Stimulated activated naive CD8-positive, alpha-beta T cell treated with anti-CD3 and anti-CD28 coated beads, Interleukin-15, Interleukin-2, amounts not matched to agents 100 ng/mL and 50 ng/mL, for 24 hours (primary cell): ENCODE results near the gene ZNF160.
"Not testable (repeated sequence)": the region's sequence is repeated elsewhere in the genome, so short reads cannot be mapped to it uniquely, and the experiment has no call there.

ENCODE experiments used
- H3K27ac Mint-ChIP-seq: one replicate; pipeline ENCODE4 v1.8.0; 2021; ENCODE audit warnings: mild to moderate bottlenecking, mixed read lengths
- H3K27me3 Mint-ChIP-seq: one replicate; pipeline ENCODE4 v1.8.0; 2021; ENCODE audit warnings: mixed read lengths
- H3K36me3 Mint-ChIP-seq: one replicate; pipeline ENCODE4 v1.8.0; 2021; ENCODE audit warnings: low read depth, mixed read lengths
- H3K4me1 Mint-ChIP-seq: one replicate; pipeline ENCODE4 v1.8.0; 2021; ENCODE audit warnings: low read depth, mixed read lengths
- H3K4me3 Mint-ChIP-seq: one replicate; pipeline ENCODE4 v1.8.0; 2021; ENCODE audit warnings: mild to moderate bottlenecking, mixed read lengths
- H3K9me3 Mint-ChIP-seq: one replicate; pipeline ENCODE4 v1.8.0; 2021; ENCODE audit warnings: mixed read lengths

Gene ZNF160

GRCh38 chr19:53068834-53069233, 34.4 kb downstream of the ZNF160 start:
- Mint-ChIP-seq H3K27ac (no peak overlapping the region), H3K27me3 (no peaks in the 10 kb centered on the region), H3K9me3 (peaks cover 45% of the 10 kb centered on the region), H3K4me3 (no peak overlapping the region), H3K36me3 (peaks cover 75% of the 10 kb centered on the region), H3K4me1 (no peaks in the 10 kb centered on the region)

DNA sequence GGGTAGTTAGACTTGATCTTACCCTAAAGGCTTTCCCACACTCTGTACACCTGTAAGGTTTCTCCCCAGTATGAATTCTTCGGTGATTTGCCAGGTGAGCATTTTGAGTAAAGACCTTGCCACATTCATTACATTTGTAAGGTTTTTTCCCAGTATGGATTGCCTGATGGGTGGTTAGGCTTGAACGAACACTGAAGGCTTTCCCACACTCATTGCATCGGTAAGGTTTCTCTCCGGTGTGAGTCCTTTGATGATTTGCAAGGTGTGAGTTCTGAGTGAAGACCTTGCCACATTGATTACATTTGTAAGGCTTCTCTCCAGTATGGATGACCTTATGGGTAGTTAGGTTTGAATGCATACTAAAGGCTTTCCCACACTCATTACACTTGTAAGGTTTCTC, 35.0 kb downstream of the ZNF160 start:
- Mint-ChIP-seq H3K27ac (no peak overlapping the region), H3K36me3 (peaks cover 68% of the 10 kb centered on the region), H3K4me1 (no peaks in the 10 kb centered on the region)

DNA sequence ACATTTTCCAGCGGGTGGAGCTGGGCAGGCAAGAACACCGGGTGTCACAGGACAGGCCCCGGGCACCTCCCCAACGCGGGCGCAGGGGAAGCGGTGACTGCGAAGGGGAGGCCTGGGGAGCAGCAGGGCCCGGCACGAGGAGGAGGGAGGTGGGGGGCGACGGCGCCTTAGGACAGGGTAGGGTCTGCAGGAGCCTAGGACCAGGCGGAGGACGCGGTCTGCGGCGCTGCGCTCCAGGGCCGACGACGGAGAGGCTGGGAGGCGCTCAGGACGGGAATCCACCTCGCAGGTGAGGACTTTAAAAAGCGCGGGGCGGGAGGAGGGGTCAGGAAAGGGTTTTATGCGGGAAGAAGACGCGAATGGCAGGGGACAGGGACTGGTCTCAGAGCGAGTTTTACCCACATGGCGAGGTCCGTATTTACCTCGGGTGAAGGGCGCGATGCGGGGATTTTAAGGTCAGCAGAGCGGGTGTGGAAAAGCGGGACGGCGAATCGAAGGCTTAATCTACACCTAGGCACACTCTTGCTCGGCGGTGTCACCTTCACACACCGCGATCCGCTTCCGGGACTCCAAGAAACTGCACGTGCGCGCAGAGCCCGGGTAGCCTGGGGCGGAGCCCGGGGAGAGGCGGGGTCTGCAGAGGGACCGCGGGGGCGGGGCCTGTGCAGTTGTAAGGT, 45.2 kb downstream of the ZNF160 start:
- Mint-ChIP-seq H3K27me3 (peaks cover 8% of the 10 kb centered on the region), H3K36me3 (peaks cover 36% of the 10 kb centered on the region), H3K9me3 (peaks cover 36% of the 10 kb centered on the region), H3K4me1 (no peaks in the 10 kb centered on the region), H3K4me3 (no peak overlapping the region), H3K27ac (no peak overlapping the region)

More for the DNA sequence above, 35.0 kb downstream of the ZNF160 start:
- Mint-ChIP-seq H3K9me3 (peaks cover 47% of the 10 kb centered on the region), H3K27me3 (no peaks in the 10 kb centered on the region), H3K4me3 (no peak overlapping the region)

DNA sequence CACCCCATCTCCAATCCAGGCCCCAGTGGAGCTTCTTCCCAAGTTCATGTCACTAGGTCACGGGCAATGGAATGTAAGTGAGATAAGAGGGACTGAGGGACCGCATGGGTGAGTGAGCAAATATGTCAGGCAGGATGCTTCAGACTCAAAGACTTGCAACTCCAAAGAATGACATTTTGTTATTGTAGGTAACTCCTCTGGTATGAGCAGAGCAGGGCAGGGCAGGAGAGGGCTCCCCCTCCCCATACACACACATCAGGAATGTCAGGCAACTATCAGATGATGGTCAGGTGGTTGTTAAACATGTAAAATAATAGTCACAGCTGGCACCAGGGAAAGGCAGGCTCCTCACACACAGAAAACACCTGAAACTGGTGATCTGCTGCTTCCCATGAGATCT, 48.1 kb downstream of the ZNF160 start:
- H3K27me3 Mint-ChIP-seq: peaks cover 8% of the 10 kb centered on the region
- no peak overlapping the region for H3K4me3 Mint-ChIP-seq
- no peaks in the 10 kb centered on the region for H3K4me1 Mint-ChIP-seq
- peaks cover 35% of the 10 kb centered on the region for H3K9me3 Mint-ChIP-seq
- H3K36me3 Mint-ChIP-seq: peaks cover 27% of the 10 kb centered on the region
- no peak overlapping the region for H3K27ac Mint-ChIP-seq

DNA sequence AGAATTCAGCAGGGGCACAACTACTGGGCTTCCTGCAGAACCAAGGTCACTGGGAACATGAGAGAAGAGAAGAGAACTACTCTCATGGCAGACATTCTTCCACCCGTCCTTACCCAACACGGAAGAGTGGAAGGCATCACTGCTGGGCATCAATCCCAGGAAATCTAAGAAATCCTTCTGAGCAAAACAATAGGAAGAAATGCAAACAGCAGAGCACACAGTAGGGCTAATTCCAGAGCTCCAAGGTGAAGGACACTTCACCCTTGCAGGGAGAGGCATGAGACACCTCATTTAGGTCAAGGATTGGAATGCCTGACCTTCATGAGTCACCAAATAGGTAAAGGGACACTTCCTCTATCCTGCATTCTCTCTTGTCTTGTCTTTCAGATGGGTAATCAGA, 55.8 kb downstream of the ZNF160 start:
- H3K4me3 Mint-ChIP-seq: no peak overlapping the region
- peaks cover 12% of the 10 kb centered on the region for H3K36me3 Mint-ChIP-seq
- H3K4me1 Mint-ChIP-seq: no peaks in the 10 kb centered on the region
- H3K9me3 Mint-ChIP-seq: peaks cover 33% of the 10 kb centered on the region
- no peak overlapping the region for H3K27ac Mint-ChIP-seq
- no peaks in the 10 kb centered on the region for H3K27me3 Mint-ChIP-seq

DNA sequence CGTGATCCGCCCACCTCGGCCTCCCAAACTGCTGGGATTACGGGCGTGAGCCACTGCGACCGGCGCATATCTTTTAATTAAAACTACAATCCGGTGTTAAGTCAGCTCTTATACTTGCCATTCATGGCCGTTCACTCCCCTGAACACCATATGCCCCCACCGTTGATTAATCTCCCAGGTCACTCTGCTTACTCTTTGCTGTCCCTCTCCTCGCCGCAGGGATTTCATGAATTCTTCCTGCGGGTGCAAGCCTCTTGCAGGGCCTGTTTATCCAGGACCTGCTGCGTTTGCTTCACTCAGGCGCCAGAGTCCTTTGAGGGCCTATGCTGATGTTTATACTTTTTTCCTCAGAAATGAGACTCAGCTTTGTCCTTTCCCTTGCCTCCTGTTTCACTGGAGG, 57.7 kb downstream of the ZNF160 start:
- Mint-ChIP-seq H3K27ac (no peak overlapping the region), H3K27me3 (peaks cover 4% of the 10 kb centered on the region), H3K4me1 (no peaks in the 10 kb centered on the region), H3K36me3 (peaks cover 20% of the 10 kb centered on the region), H3K9me3 (peaks cover 37% of the 10 kb centered on the region), H3K4me3 (no peak overlapping the region)

- Mint-ChIP-seq H3K9me3 (peaks cover 47% of the 10 kb centered on the region), H3K27me3 (peaks cover 34% of the 10 kb centered on the region), H3K4me1 (peaks cover 4% of the 10 kb centered on the region), H3K27ac (no peak overlapping the region), H3K4me3 (no peak overlapping the region), H3K36me3 (peaks cover 33% of the 10 kb centered on the region)
Observed at GRCh38 chr19:53041366-53041765, 61.9 kb downstream of the ZNF160 start.

GRCh38 chr19:53037101-53038097, 65.8 kb downstream of the ZNF160 start:
- H3K4me1 Mint-ChIP-seq: peaks cover 4% of the 10 kb centered on the region
- no peak overlapping the region for H3K27ac Mint-ChIP-seq
- H3K4me3 Mint-ChIP-seq: peak overlapping the region; percentile 11
- peaks cover 57% of the 10 kb centered on the region for H3K9me3 Mint-ChIP-seq
- peaks cover 44% of the 10 kb centered on the region for H3K36me3 Mint-ChIP-seq
- peaks cover 38% of the 10 kb centered on the region for H3K27me3 Mint-ChIP-seq

- peaks cover 42% of the 10 kb centered on the region for H3K36me3 Mint-ChIP-seq
Observed at GRCh38 chr19:53034948-53035675, 68.1 kb downstream of the ZNF160 start.

DNA sequence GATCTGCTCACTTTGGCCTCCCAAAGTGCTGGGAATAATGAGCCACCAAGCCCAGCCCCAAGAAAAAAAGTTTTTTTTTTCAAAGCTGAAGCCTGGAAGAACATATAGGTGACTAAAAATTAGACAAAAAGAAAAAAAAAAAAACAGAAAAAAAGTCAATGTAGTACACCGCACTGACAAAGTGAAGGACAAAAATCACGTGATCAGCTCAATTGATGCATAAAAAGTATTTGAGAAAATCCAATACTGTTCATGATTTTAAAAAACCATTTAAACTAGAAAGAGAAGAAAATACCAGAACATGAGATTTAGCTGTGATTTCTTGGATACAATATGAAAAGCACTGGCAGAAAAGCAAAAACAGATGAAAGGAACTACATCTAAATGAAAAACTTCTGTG, 69.2 kb downstream of the ZNF160 start:
- H3K36me3 Mint-ChIP-seq: peaks cover 40% of the 10 kb centered on the region
- H3K4me3 Mint-ChIP-seq: no peak overlapping the region
- no peak overlapping the region for H3K27ac Mint-ChIP-seq
- peaks cover 60% of the 10 kb centered on the region for H3K9me3 Mint-ChIP-seq
- H3K4me1 Mint-ChIP-seq: peaks cover 4% of the 10 kb centered on the region
- H3K27me3 Mint-ChIP-seq: peaks cover 25% of the 10 kb centered on the region

More at GRCh38 chr19:53034948-53035675, 68.1 kb downstream of the ZNF160 start:
- Mint-ChIP-seq H3K27ac (no peak overlapping the region), H3K4me3 (no peak overlapping the region), H3K27me3 (peaks cover 33% of the 10 kb centered on the region), H3K9me3 (peaks cover 59% of the 10 kb centered on the region), H3K4me1 (peaks cover 4% of the 10 kb centered on the region)

DNA sequence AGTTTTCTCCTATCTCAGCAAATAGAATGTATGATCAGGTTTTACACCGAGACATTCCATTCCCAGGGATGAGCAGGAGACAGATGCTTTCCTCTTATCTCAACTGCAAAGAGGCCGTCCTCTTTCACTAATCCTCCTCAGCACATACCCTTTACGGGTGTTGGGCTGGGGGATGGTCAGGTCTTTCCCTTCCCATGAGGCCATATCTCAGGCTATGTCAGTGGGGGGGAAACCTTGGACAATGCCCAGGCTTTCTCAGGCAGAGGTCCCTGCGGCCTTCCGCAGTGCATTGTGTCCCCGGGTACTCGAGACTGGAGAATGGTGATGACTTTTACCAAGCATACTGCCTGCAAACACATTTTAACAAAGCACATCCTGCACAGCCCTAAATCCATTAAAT, 74.9 kb downstream of the ZNF160 start:
- not testable (repeated sequence) for H3K27me3 Mint-ChIP-seq, H3K27ac Mint-ChIP-seq, H3K4me3 Mint-ChIP-seq, H3K4me1 Mint-ChIP-seq
- Mint-ChIP-seq H3K9me3 (peaks cover 50% of the 10 kb centered on the region), H3K36me3 (peaks cover 26% of the 10 kb centered on the region)

- no peaks in the 10 kb centered on the region for H3K27me3 Mint-ChIP-seq
Observed at GRCh38 chr19:53019684-53020083, 83.5 kb downstream of the ZNF160 start.

More at GRCh38 chr19:53019684-53020083, 83.5 kb downstream of the ZNF160 start:
- peaks cover 57% of the 10 kb centered on the region for H3K9me3 Mint-ChIP-seq
- H3K4me1 Mint-ChIP-seq: no peaks in the 10 kb centered on the region
- peaks cover 26% of the 10 kb centered on the region for H3K36me3 Mint-ChIP-seq
- no peak overlapping the region for H3K27ac Mint-ChIP-seq
- no peak overlapping the region for H3K4me3 Mint-ChIP-seq
